Ishikawa (cell line): ENCODE results near the gene MYO19.

Experiments
- CEBPB ChIP-seq: IDR thresholded peaks from 2 replicates; pipeline ENCODE4 v1.6.1; 2012
- CREB1 ChIP-seq: IDR thresholded peaks from 2 replicates; pipeline ENCODE4 v1.6.1; 2012; ENCODE audit warnings: low read depth
- EGR1 ChIP-seq: IDR thresholded peaks from 2 replicates; pipeline ENCODE4 v1.6.1; 2012
- EP300 ChIP-seq: IDR thresholded peaks from 2 replicates; pipeline ENCODE4 v1.6.1; 2012; ENCODE audit warnings: borderline replicate concordance
- FOXM1 ChIP-seq: IDR thresholded peaks from 2 replicates; pipeline ENCODE4 v1.6.1; 2012; ENCODE audit warnings: low read depth, borderline replicate concordance
- MAX ChIP-seq: IDR thresholded peaks from 2 replicates; pipeline ENCODE4 v1.6.1; 2012
- NFIC ChIP-seq: IDR thresholded peaks from 2 replicates; pipeline ENCODE4 v1.6.1; 2012
- RAD21 ChIP-seq: IDR thresholded peaks from 2 replicates; pipeline ENCODE4 v1.6.1; 2012; ENCODE audit warnings: low read depth
- REST ChIP-seq: IDR thresholded peaks from 2 replicates; pipeline ENCODE4 v1.6.1; 2012; ENCODE audit warnings: low read depth, mild to moderate bottlenecking
- TAF1 ChIP-seq: IDR thresholded peaks from 2 replicates; pipeline ENCODE4 v1.6.1; 2012; ENCODE audit warnings: low read depth, mild to moderate bottlenecking
- TCF12 ChIP-seq: IDR thresholded peaks from 2 replicates; pipeline ENCODE4 v1.6.1; 2012; ENCODE audit warnings: low read depth
- TEAD4 ChIP-seq: IDR thresholded peaks from 2 replicates; pipeline ENCODE4 v1.6.1; 2012
- USF1 ChIP-seq: IDR thresholded peaks from 2 replicates; pipeline ENCODE4 v1.6.1; 2012
- YY1 ChIP-seq: IDR thresholded peaks from 2 replicates; pipeline ENCODE4 v1.6.1; 2012; ENCODE audit warnings: low read depth
- ZBTB7A ChIP-seq: IDR thresholded peaks from 2 replicates; pipeline ENCODE4 v1.6.1; 2012; ENCODE audit warnings: low read depth

Gene MYO19

GRCh38 chr17:36505171-36505570, 29.5 kb downstream of the MYO19 start:
- TF ChIP-seq NFIC (no peak), TEAD4 (no peak), ZBTB7A (no peak), CREB1 (no peak), TAF1 (no peak), CEBPB (no peak), FOXM1 (no peak), YY1 (no peak), TCF12 (no peak), REST (no peak), USF1 (no peak), MAX (no peak), EP300 (no peak), RAD21 (no peak), EGR1 (no peak)

- TF ChIP-seq RAD21 = no peak
- TF ChIP-seq EGR1 = no peak
- TF ChIP-seq EP300 = no peak
- TF ChIP-seq MAX = no peak
- TF ChIP-seq TAF1 = no peak
- no peak for TF ChIP-seq TEAD4
- TF ChIP-seq NFIC = no peak
- no peak for TF ChIP-seq REST
- TF ChIP-seq TCF12 = no peak
- no peak for TF ChIP-seq YY1
- TF ChIP-seq CREB1 = no peak
- no peak for TF ChIP-seq USF1
- no peak for TF ChIP-seq FOXM1
- no peak for TF ChIP-seq CEBPB
- no peak for TF ChIP-seq ZBTB7A
Observed at GRCh38 chr17:36504156-36504545, 30.5 kb downstream of the MYO19 start.

GRCh38 chr17:36503456-36504155, 31.1 kb downstream of the MYO19 start:
- TF ChIP-seq TCF12 (no peak), YY1 (no peak), TAF1 (no peak), RAD21 (no peak), NFIC (no peak), CREB1 (no peak), TEAD4 (no peak), REST (no peak), EP300 (no peak)

- TF ChIP-seq TAF1 = no peak
- TF ChIP-seq USF1 = no peak
- TF ChIP-seq FOXM1 = no peak
- no peak for TF ChIP-seq RAD21
- no peak for TF ChIP-seq TEAD4
- TF ChIP-seq TCF12 = no peak
- no peak for TF ChIP-seq ZBTB7A
- no peak for TF ChIP-seq YY1
- no peak for TF ChIP-seq EP300
- TF ChIP-seq MAX = no peak
- TF ChIP-seq CREB1 = no peak
- TF ChIP-seq REST = no peak
- no peak for TF ChIP-seq CEBPB
- TF ChIP-seq EGR1 = no peak
- no peak for TF ChIP-seq NFIC
Observed at GRCh38 chr17:36501963-36502362, 32.7 kb downstream of the MYO19 start.
